ENCODE measurements around the gene PLCB1.

PLCB1 gene

GRCh38 chr20:8209061-8209460 is 77.0 kb downstream of the PLCB1 start:
- FAIRE-seq: no peak
- no peak for DNase-seq (ENCODE audit: low spot score)

- DNase-seq (ENCODE audit: low spot score): no peak
- FAIRE-seq: no peak
Measured at GRCh38 chr20:8210749-8211148, 78.7 kb downstream of the PLCB1 start.

GRCh38 chr20:8212286-8212685 is 80.2 kb downstream of the PLCB1 start:
- DNase-seq (ENCODE audit: low spot score) (no peak), FAIRE-seq (no peak)

GRCh38 chr20:8213270-8213669 is 81.2 kb downstream of the PLCB1 start:
- FAIRE-seq: no peak
- DNase-seq (ENCODE audit: low spot score): no peak

- DNase-seq (ENCODE audit: low spot score) (no peak), FAIRE-seq (no peak)
Measured at GRCh38 chr20:8213831-8214587, 81.9 kb downstream of the PLCB1 start.

GRCh38 chr20:8215361-8215781 is 83.3 kb downstream of the PLCB1 start:
- FAIRE-seq (no peak), DNase-seq (ENCODE audit: low spot score) (no peak)

- DNase-seq (ENCODE audit: low spot score) (no peak), FAIRE-seq (no peak)
Measured at GRCh38 chr20:8216375-8217200, 84.5 kb downstream of the PLCB1 start.

- FAIRE-seq (no peak), DNase-seq (ENCODE audit: low spot score) (no peak)
Measured at GRCh38 chr20:8218861-8219260, 86.8 kb downstream of the PLCB1 start.

GRCh38 chr20:8219403-8219802 is 87.3 kb downstream of the PLCB1 start:
- DNase-seq (ENCODE audit: low spot score): no peak
- FAIRE-seq: no peak

GRCh38 chr20:8220716-8221115 is 88.7 kb downstream of the PLCB1 start:
- no peak for FAIRE-seq

GRCh38 chr20:8221887-8222419 is 89.9 kb downstream of the PLCB1 start:
- DNase-seq (ENCODE audit: low spot score) (no peak), FAIRE-seq (no peak)

More at GRCh38 chr20:8220716-8221115, 88.7 kb downstream of the PLCB1 start:
- DNase-seq (ENCODE audit: low spot score): no peak

GRCh38 chr20:8223091-8223870 is 91.2 kb downstream of the PLCB1 start:
- no peak for FAIRE-seq
- DNase-seq (ENCODE audit: low spot score): no peak

- FAIRE-seq (no peak), DNase-seq (ENCODE audit: low spot score) (no peak)
Measured at GRCh38 chr20:8225658-8226057, 93.6 kb downstream of the PLCB1 start.

GRCh38 chr20:8226106-8226505 is 94.0 kb downstream of the PLCB1 start:
- FAIRE-seq (no peak), DNase-seq (ENCODE audit: low spot score) (no peak)

GRCh38 chr20:8227293-8227692 is 95.2 kb downstream of the PLCB1 start:
- DNase-seq (ENCODE audit: low spot score) (no peak), FAIRE-seq (no peak)

- DNase-seq (ENCODE audit: low spot score) (no peak), FAIRE-seq (no peak)
Measured at GRCh38 chr20:8228315-8228714, 96.2 kb downstream of the PLCB1 start.

- DNase-seq (ENCODE audit: low spot score): no peak
- no peak for FAIRE-seq
Measured at GRCh38 chr20:8229090-8229489, 97.0 kb downstream of the PLCB1 start.

GRCh38 chr20:8231038-8231437 is 99.0 kb downstream of the PLCB1 start:
- no peak for FAIRE-seq

GRCh38 chr20:8232332-8232731 is 100.3 kb downstream of the PLCB1 start:
- DNase-seq (ENCODE audit: low spot score): no peak
- FAIRE-seq: no peak

More at GRCh38 chr20:8231038-8231437, 99.0 kb downstream of the PLCB1 start:
- no peak for DNase-seq (ENCODE audit: low spot score)

GRCh38 chr20:8234580-8234979 is 102.5 kb downstream of the PLCB1 start:
- DNase-seq (ENCODE audit: low spot score) (no peak), FAIRE-seq (no peak)

GRCh38 chr20:8242066-8242465 is 110.0 kb downstream of the PLCB1 start:
- DNase-seq (ENCODE audit: low spot score): no peak
- FAIRE-seq: no peak

All from urothelium cell line (cell line).